NK-92 treated with Interleukin-12 subunit alpha and Interleukin-12 subunit beta, amount 100 ng/mL, for 24 hours (cell line): Measurements from ENCODE around the gene SSR1.
"Not testable (repeated sequence)": the region's sequence is repeated elsewhere in the genome, so short reads cannot be mapped to it uniquely, and the experiment has no call there.

ENCODE experiments used
- DNase-seq: peaks from one replicate; lab custom pipeline; 2025; lab: John Stamatoyannopoulos, UW

The SSR1 gene

DNA sequence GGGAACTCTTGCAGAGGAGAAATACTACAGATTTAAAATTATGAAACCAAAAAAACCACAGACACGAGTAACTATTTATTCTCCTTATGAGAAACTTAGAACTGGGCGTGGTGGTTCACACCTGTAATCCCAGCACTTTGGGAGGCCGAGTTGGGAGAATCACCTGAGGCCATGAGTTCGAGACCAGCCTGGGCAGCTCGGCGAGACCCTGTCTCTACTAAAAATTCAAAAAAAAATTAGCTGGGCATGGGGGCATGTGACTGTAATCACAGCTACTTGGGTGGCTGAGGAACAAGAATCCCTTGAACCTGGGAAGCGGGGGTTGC, 36.8 kb downstream of the SSR1 start:
- DNase-seq: no peak

DNA sequence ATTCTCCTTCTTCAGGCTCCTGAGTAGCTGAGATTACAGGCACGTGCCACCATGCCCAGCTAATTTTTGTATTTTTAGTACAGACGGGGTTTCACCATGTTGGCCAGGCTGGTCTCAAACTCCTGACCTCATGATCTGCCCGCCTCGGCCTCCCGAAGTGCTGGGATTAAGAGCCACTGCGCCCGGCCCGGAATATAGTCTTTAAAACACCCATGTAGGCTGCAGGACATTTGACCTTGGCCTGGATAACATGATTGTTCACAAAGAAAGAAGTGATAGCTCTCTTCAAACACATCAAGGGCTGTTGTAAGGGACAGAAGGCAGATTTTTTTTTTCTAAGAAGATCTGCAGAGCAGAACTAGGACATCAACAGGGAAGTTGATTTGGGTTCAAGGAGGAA, 38.5 kb downstream of the SSR1 start:
- DNase-seq: not testable (repeated sequence)

DNA sequence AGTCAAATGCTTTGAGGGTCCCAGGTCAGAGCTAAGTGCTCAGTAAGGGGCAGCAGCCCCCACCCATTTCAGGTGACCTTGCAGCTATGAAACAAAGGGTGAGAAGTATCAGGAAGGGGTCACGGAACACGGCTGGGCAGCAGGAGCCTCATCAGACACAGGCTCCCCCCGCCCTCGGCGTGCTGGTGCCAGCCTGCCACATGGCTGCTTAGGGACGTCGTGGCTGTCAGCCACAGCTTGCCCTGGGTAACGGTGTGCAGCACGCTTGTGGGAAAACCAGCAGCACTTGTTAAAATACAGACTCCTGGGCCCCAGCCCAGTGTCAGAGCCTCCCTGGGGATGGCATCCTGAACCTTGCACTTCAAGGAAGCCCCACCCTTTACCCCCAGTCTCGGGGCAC, 39.3 kb downstream of the SSR1 start:
- DNase-seq: no peak

DNA sequence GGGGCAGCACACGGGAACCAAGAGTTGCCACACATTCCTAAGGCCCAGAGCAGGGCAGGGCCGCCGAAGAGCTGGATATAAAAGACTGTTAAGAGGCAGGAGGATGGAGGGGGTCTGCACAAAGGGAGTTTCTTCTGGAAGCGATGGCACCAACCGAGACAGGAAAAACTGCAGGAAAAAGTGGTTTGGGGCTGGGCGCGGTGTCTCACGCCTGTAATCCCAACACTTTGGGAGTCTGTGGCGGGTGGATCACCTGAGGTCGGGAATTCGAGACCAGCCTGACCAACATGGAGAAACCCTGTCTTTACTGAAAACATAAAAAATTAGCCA, 41.8 kb downstream of the SSR1 start:
- DNase-seq: no peak

DNA sequence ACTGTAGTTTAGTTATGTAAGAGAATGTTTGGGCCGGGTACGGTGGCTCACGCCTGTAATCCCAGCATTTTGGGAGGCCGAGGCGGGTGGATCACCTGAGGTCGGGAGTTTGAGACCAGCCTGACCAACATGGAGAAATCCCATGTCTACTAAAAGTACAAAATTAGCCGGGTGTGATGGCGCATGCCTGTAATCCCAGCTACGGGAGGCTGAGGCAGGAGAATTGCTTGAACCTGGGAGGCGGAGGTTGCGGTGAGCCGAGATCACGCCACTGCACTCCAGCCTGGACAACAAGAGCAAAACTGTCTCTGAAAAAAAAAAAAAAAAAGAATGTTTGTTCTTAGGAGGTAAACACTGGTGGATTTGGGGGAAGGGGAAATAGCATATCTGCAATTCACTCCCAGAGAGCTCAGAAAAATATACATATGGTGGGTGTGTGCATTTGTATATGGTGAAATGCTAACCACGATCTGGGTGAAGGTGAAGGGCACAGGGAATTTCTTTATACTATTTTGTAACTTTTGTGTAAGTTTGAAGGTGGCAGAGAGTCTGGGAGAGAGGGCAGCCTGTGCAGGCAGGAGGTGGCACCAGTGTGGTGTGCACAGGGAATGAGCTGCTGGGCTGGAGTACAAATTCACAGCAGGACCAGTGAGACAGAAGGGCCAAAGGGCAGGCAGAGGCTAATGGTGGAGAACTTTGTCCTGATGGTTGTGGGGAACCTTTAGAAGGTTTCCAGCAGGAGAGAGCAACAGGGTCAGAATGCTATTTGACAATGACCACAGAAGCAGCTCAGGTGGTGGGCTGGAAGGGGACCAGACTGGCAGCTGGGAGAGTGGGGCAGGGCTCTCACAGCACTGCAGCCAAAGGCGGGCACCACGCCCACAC, 42.4 kb downstream of the SSR1 start:
- DNase-seq: no peak

DNA sequence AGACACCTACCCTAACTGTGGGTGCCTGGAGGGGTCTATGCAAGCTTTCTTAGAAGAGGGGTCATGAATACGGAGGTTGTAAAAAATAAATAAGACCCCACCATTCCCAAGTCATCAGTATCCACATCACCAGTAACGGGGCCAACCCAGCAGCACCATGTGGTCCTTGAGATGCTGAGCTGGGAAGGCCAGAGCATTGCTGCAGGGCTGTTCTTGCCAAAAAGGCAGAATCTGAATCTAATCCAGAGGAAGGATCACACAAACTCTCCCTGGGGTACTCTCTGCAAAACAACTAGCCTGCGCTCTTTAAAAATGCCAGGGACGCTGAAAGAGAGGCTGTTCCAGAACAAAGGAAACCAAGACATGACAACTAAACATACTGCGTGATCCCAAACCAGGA, 43.2 kb downstream of the SSR1 start:
- DNase-seq: no peak

DNA sequence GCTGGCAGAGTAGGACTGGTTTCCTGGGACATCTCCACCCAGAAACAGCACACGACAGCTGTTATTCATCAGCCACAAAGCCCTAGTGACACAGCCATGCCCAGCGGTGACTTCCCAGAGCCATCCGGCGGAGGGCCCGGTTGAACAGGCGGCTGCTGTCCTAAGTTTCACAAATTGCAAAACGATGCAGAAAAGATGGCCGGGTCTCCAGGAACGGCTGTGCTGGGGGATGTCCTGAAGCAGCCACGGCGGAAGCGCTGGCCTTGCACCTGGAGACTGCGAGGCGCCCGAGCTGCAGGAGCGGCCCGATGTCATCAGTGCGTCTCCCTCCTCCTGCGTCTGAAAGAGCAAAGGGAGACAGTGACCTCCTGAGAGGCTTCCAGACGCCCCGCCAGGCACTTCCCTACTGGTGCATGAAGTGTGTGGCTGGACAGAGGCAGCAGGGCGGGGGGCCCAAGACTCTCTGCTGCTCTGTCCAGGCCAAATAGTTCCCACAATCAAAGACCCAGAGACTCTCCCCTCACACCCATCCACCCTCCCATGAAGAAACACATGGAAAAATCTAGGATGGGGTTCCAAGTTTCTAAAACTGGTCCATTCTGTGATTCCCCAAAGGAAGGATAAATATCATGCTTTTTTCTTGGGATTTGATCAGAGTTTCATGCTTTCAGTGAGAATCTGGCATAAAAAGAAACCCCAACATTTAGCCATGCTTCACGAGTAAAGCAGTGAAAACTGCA, 44.0 kb downstream of the SSR1 start:
- no peak for DNase-seq

DNA sequence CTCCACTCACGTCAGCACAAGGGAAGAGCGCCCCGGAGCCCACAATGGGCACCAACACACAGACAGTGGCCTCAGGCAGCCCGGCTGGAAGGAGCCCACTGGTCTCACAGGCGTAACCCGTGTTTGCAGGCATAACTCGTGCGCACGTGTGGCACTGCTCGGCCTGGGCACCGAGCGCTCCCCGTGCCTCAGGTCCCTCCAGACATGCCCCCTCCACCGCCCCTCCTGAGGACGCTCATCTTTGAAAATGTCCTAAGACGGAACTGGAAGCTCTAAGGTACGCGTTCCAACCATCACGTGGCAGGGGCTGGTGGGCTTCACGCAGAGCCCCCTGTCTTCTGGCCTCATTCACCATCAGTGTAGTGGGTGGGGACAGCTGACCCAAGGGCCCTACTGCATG, 44.6 kb downstream of the SSR1 start:
- no peak for DNase-seq

DNA sequence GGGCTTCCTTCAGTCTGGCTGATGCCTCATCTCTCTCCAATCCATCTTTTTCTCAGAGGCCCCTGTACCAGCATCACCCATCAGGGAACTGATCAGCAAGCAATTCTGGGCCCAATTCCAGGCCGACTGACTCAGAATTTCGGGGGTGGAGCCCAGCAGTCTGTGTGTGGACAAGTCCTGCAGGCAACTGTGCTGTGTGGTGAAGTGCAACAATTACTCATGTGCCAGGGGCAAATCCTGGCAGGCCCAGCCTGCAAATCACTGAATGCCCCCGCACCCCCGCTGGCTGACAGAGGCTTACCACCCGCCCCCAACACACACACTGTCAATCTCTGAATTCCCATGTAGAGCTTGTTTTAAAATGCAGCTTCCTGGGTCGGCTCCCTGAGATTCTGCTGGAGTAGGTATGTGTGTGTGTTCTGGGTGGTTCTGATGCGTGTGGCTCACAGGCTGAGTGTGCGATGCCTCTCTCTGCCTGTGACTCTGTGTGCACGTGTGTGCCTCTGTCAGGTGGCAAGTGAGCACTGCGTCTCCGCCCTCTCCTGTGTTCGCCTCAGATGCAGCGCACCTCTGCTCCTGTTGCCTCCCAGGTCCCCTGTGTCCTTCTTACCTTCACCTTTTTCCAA, 45.4 kb downstream of the SSR1 start:
- no peak for DNase-seq

DNA sequence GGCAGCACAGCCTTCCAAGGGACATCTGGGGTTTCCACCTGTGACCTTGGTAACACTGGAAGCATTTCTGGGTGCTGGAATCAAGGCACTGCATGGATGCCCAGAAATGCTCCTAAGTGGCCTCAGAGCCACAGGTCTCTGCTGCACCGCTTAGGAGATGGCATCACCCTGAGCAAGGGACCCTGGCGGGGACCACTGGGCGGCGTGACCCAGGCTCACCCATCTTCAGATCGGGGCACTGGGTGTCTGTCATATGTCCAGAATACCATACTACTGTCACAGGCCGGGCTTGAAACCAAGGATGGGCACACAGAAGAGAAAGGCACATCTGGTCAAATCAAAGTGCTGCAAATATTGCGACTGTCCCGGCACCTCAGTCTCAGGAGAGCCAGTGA, 45.9 kb downstream of the SSR1 start:
- no peak for DNase-seq

DNA sequence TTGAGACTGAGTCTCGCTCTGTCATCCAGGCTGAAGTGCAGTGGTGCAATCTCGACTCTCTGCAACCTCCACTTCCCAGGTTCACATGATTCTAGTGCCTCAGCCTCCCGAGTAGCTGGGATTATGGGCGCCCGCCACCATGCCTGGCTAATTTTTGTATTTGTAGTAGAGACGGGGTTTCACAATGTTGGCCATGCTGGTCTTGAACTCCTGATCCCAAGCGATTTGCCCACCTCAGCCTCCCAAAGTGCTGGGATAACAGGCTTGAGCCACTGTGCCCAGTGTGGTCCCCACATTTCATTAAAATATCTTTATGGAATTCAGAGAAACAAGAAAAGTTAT, 47.6 kb downstream of the SSR1 start:
- not testable (repeated sequence) for DNase-seq

DNA sequence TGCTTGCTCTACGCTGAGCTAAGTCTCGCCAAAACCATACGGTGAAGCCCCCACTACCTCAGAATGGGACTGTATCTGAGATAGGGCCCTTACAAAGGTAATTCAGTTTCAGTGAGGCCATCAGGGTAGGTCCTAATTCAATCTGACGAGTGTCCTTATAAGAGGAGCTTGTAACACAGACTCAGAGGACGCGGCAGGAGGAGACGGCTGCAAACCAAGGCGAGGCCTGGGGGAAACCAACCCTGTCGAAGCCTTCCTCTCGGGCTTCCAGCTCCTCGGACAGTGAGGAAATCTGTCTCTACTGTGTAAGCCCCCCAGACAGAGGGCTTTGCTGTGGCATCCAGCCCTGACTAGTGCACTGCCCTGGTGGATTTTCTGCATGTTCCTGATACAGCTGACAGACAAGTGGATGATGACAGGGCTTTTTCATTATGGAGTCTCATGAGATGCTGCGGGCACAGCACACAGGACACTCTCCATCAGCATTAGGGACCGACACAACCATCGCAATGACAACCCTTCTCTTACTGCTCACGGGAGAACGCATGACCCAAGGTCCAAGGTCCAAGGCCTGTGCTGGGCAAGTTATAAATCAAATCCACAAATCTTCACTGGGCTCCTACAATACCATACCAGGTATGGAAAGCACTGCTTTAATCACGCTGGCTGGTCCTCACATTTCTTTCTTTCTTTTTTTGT, 48.2 kb downstream of the SSR1 start:
- no peak for DNase-seq

DNA sequence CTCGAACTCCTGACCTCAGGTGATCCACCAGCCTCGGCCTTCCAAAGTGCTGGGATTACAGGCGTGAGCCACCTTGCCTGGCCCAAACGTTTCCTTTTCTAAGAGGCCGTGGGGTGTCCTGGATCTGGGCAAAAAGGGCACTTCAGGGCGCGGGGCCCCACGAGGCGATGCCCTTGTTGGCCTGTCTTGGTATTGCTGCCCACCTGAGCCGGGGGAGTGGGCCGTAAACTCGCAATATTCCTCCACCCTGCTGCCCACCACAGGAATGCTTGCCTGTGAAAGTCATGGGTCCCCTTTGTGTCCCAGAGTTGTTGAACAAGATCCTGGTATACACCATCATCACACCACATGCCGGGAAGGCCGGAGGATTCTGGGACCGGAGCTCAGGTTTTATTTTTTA, 49.0 kb downstream of the SSR1 start:
- no peak for DNase-seq

DNA sequence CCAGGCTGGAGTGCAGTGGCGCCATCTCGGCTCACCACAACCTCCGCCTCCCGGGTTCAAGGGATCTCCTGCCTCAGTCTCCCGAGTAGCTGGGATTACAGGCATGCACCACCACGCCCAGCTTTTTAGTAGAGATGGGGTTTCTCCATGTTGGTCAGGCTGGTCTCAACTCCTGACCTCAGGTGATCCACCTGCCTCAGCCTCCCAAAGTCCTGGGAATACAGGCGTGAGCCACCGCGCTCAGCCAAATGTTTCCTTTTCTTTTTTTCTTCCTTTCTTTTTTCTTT, 49.5 kb downstream of the SSR1 start:
- not testable (repeated sequence) for DNase-seq

DNA sequence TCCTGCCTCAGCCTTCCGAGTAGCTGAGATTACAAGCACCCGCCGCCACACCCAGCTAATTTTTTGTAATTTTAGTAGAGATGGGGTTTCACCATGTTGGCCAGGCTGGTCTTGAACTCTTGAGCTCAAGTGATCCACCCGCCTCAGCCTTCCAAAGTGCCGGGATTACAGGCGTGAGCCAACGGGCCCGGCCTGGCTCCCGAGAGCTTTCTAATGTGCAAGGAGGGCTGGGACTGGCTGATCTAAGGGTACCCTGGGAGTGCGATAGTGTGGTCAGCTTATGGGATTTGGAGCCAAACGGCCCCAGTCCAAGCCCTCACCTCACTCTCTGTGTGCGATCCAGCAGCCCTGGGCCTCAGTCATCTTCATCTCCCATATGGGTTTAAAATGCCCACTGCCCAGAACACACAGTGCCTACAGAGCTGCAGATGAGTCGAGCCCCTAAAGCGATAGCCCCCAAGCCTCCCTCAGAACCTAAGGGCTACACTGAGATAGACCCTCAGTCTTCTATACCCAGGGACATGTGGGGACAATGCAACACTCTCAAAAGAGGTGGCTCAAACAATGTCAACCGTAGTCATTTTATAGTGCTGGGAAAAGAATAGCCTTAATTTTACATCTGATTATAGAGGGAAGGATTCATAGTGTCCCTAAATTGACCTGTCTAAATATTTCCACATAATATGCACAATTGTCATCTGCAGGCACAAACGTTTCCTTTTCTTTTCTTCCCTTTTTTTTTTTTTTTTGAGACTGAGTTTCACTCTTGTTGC, 50.1 kb downstream of the SSR1 start:
- DNase-seq: no peak

DNA sequence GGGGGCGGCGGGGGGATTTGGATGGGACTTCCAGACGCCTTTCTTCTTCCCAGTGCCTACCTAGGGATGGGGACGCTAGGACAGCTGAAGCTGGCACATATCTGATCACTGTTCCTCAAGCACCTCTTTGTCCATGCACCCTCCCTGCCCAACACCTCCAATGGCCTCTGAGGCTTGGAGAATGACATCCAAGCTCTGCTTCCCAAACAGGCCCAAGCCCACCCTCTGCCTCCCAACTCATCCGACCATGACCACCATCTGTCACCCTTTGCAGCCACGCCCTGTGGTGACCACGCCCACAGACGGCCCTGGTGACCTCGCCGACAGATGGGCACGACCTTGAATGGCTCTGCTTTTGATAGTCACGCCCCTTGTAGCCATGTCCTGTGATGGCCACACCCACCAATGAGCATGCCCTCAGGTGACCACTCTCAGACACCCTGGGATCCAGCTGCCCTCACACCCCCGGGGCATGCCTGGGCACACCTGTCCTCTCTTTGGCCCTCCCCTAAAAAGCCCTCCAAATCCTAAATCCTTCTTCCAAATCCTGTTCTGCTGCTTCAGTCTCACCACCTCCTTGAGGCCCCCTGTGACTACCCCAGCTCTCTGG, 51.0 kb downstream of the SSR1 start:
- DNase-seq: no peak

DNA sequence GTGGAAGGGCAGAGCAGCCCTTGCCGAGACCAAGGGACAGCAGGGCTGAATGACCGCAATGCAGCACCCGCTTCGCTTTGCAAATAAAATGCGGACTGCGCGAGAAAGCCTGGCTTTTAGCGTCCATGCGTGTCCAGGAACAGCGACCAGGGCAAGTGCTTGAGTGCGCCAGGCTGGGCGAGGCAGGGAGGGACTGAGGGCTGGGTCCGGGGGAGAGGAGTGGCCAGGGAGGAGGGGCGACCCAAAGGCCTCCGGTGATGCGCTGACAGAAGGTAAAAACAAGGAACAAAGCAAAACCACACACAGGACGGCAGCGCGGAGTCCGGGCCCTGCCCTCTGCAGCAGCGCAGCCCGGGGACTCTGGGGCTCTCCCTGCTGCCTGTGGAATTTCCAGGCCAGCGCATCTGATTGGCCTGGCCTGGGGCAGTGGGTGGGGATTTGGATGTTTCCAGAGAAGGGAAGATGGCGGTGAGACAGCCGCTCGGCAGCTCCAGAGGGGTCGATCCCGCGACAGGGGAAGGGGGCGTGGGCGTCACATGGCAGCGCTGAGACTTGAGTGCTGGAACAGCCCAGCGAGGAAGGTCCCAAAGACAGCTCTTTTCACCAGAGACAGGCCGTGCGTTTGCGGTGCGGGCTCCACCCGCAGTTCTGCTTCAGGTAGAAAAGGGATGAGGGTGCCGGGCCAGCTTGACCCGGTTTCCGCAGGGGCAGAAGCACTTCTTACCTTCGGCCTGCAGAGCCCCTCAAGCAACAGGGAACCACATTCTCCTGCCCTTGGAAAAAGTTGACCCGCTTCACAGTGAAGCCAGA, 51.8 kb downstream of the SSR1 start:
- DNase-seq: no peak

DNA sequence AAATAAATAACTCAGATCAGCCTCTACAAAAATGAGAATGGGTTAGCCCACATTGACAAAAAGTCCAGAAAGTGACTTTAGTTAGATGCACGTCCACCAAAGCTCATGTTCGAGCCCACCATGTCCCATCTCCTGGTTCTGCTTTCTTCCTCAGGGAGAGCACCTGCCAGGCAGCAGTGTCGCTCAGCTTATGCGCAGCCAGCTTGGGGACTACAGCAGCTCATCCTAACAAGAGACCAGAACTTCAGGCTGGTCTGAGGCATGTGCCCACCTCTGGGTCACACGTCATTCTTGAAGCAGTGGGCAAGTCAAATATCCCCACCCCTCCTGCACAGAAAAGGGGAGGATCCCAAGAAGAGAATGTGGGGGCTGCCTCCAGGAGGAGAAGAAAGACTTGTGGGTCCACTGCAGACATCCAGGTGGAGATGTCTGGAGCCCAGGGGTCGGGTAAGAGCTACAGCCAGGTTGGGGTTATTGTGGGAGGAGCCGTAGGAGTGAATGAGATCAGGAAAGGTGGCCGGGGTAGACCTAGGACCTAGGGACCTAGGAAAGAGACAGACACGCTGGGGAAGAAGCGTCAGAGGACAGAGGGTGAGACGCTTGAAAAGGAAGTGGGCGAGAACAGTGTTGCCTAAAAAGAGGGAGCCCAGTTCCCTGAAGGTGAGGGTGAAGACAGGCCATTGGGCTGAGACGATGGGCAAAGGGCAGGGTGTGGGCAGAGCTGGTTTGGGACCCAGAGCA, 52.5 kb downstream of the SSR1 start:
- DNase-seq: no peak

DNA sequence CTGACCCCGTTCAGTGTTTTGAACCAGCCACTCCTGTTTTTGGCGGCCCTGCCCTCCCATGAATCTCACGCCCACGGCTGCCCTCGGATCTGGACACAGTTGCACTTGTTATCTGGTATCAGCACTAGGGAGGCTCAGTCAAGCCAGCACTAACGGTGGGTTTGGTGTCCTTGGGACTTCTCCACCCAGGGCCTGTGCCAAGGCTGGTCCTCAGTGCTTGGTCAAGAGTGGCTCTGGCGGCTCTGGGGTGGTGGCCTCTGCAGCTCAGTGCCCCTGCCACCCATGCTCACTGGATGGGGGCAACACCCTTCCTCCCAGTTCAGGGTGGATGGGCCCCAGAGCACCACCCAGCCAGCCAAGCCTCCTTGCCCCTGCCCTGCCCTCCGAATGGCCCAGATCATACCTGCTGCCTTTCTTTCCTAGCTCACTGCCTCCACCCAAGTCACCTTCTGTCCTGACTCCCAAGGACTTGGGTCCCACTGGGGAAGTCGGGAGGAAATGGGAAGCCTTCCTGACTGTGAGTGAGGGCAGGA, 54.7 kb downstream of the SSR1 start:
- no peak for DNase-seq
